Hypothalamus (tissue), 51 donors: ENCODE results near the gene CACNA2D1.

Experiments
- DNase-seq, 51 donors: peaks; one replicate each; lab custom pipeline; 2025; lab: John Stamatoyannopoulos, UW

Gene CACNA2D1

GRCh38 chr7:82443547-82444219, at the start of gene CACNA2D1:
CACNA2D1 (minus strand) TSS chr7:82443777.
- DNase-seq = peak; percentile 11 to 93 (median 77)

GRCh38 chr7:82481499-82482097, 38.0 kb upstream of the CACNA2D1 start:
- peak in 1 of 51 donors; percentile 15 for DNase-seq

GRCh38 chr7:82477733-82478515, 34.3 kb upstream of the CACNA2D1 start:
- DNase-seq = no peak

GRCh38 chr7:82472966-82473365, 29.4 kb upstream of the CACNA2D1 start:
- DNase-seq = no peak

- DNase-seq = no peak
Observed at GRCh38 chr7:82471351-82472020, 27.9 kb upstream of the CACNA2D1 start.

- DNase-seq = no peak
Observed at GRCh38 chr7:82469207-82469606, 25.6 kb upstream of the CACNA2D1 start.

- DNase-seq = no peak
Observed at GRCh38 chr7:82468435-82468834, 24.9 kb upstream of the CACNA2D1 start.

GRCh38 chr7:82467020-82467419, 23.4 kb upstream of the CACNA2D1 start:
- DNase-seq = no peak

GRCh38 chr7:82464372-82464771, 20.8 kb upstream of the CACNA2D1 start:
- DNase-seq = no peak

GRCh38 chr7:82455295-82455694, 11.7 kb upstream of the CACNA2D1 start:
- no peak for DNase-seq

- DNase-seq = no peak
Observed at GRCh38 chr7:82450759-82451158, 7.2 kb upstream of the CACNA2D1 start.

- DNase-seq = no peak
Observed at GRCh38 chr7:82449910-82450309, 6.3 kb upstream of the CACNA2D1 start.

GRCh38 chr7:82446897-82447296, 3.3 kb upstream of the CACNA2D1 start:
- DNase-seq = no peak

GRCh38 chr7:82445271-82445670, 1.7 kb upstream of the CACNA2D1 start:
- no peak for DNase-seq

GRCh38 chr7:82444220-82444909, 788 bp upstream of the CACNA2D1 start:
- DNase-seq = peak in 26 of 51 donors; percentile 15 to 91 (median 47)

- DNase-seq = peak in 43 of 51 donors; percentile 12 to 84 (median 51)
Observed at GRCh38 chr7:82443036-82443546, 486 bp downstream of the CACNA2D1 start.

- peak in 21 of 51 donors; percentile 4 to 60 (median 27) for DNase-seq
Observed at GRCh38 chr7:82442492-82443035, 1.0 kb downstream of the CACNA2D1 start.

GRCh38 chr7:82441669-82442478, 1.7 kb downstream of the CACNA2D1 start:
- peak in 1 of 51 donors; percentile 63 for DNase-seq

- no peak for DNase-seq
Observed at GRCh38 chr7:82438521-82438920, 5.1 kb downstream of the CACNA2D1 start.
